Transverse colon (tissue), 4 donors: ENCODE results near the gene ATF7IP2.

ENCODE experiments used
- CTCF ChIP-seq, 5 experiments: fragments of 200-600 bp in 3 of 5; fragments of 450-650 bp in 2 of 5; sonication (generic) in 3 of 5; IDR thresholded peaks; 1 replicate in 2 of 5; 2 replicates in 3 of 5; pipeline ENCODE4 v1.5.1; 2016 to 2017; ENCODE audit warnings: antibody characterized with exemption in 5 of 5, inconsistent platforms in 3 of 5, mild to moderate bottlenecking in 2 of 5, moderate library complexity in 1 of 5
- EP300 ChIP-seq: sonication (generic); formaldehyde crosslinking; IDR thresholded peaks from one replicate; pipeline ENCODE4 v1.6.1; 2017; ENCODE audit warnings: antibody characterized with exemption, low read depth
- POLR2AphosphoS5 ChIP-seq, 3 donors: sonication (generic); formaldehyde crosslinking; IDR thresholded peaks; one replicate each; pipeline ENCODE4 v1.6.1; 2016; ENCODE audit warnings: antibody characterized with exemption in 3 of 3

GRCh38 chr16:10428433-10429168 lies 42.7 kb downstream of the ATF7IP2 start:
- TF ChIP-seq CTCF (IDR thresholded peaks at IDR 0.05) (no peak), POLR2AphosphoS5 (IDR thresholded peaks at IDR 0.05) (no peak), EP300 (no peak)
